Hepatocyte (in vitro differentiated cells): Measurements from ENCODE around the gene GUCA1C.

ENCODE experiments used
- EZH2 ChIP-seq: fragments of 200-600 bp; sonication (generic); IDR thresholded peaks from 2 replicates; pipeline ENCODE4 v1.6.1; 2016; ENCODE audit warnings: antibody characterized with exemption, mild to moderate bottlenecking, borderline replicate concordance
- TF ChIP-seq, protein P1 (sequence below): fragments of 200-600 bp; sonication (generic); IDR thresholded peaks from 2 replicates; pipeline ENCODE4 v1.5.1; 2016; ENCODE audit warnings: antibody characterized with exemption, mild to moderate bottlenecking; ENCODE audit not compliant: poor library complexity

DNA sequence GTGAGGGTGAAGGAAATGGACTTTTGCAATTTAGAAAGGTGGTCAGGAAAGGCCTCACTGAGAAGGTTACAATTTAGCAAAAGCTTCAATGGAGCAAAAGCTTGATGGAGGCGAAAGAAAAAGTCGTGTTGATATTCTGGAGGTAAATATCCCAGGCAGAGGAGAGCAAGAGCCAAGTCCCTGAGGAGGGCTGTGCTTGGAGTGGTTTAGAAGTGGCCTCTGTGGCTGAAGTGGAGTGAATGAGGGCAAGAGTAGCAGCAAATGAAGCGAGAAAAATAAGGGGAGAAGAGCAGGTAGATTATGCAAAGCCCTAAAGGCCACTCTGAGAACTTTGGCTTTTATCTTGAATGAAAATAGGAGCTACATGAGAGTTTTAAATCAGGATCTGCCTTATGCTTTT lies 54.1 kb downstream of the GUCA1C start:
- TF ChIP-seq, protein P1, sequence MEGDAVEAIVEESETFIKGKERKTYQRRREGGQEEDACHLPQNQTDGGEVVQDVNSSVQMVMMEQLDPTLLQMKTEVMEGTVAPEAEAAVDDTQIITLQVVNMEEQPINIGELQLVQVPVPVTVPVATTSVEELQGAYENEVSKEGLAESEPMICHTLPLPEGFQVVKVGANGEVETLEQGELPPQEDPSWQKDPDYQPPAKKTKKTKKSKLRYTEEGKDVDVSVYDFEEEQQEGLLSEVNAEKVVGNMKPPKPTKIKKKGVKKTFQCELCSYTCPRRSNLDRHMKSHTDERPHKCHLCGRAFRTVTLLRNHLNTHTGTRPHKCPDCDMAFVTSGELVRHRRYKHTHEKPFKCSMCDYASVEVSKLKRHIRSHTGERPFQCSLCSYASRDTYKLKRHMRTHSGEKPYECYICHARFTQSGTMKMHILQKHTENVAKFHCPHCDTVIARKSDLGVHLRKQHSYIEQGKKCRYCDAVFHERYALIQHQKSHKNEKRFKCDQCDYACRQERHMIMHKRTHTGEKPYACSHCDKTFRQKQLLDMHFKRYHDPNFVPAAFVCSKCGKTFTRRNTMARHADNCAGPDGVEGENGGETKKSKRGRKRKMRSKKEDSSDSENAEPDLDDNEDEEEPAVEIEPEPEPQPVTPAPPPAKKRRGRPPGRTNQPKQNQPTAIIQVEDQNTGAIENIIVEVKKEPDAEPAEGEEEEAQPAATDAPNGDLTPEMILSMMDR: no peak
- no peak for TF ChIP-seq EZH2
